ENCODE results near the gene CASP10. TPM values are rescaled to one million over a fixed set of nuclear protein-coding genes. Genes with fewer than 3 reads are reported as not detected.
"Not testable (repeated sequence)": the region's sequence is repeated elsewhere in the genome, so short reads cannot be mapped to it uniquely, and the experiment has no call there.

The CASP10 gene
- total RNA-seq = 11.7 TPM

- peak; percentile 64 for DNase-seq
Observed at GRCh38 chr2:201182650-201183364, at the start of gene CASP10. TSS of gene CASP10 (plus strand) at chr2:201183141. CDS start at chr2:201185778, 2,637 bp downstream.

- no peak for DNase-seq
Observed at GRCh38 chr2:201135386-201135785, 47.6 kb upstream of the CASP10 start.

GRCh38 chr2:201136889-201137321 lies 46.0 kb upstream of the CASP10 start:
- DNase-seq = no peak

- no peak for DNase-seq
Observed at GRCh38 chr2:201137505-201138400, 45.2 kb upstream of the CASP10 start.

- no peak for DNase-seq
Observed at GRCh38 chr2:201138401-201138970, 44.5 kb upstream of the CASP10 start.

GRCh38 chr2:201138986-201139781 lies 43.8 kb upstream of the CASP10 start:
- DNase-seq = not testable (repeated sequence)

GRCh38 chr2:201139836-201140604 lies 42.9 kb upstream of the CASP10 start:
- DNase-seq = no peak

GRCh38 chr2:201144101-201145051 lies 38.6 kb upstream of the CASP10 start:
- no peak for DNase-seq

- DNase-seq = no peak
Observed at GRCh38 chr2:201148434-201148990, 34.4 kb upstream of the CASP10 start.

- DNase-seq = no peak
Observed at GRCh38 chr2:201149064-201149820, 33.7 kb upstream of the CASP10 start.

GRCh38 chr2:201149821-201150165 lies 33.1 kb upstream of the CASP10 start:
- not testable (repeated sequence) for DNase-seq

GRCh38 chr2:201150454-201151020 lies 32.4 kb upstream of the CASP10 start:
- no peak for DNase-seq

- peak; percentile 17 for DNase-seq
Observed at GRCh38 chr2:201151127-201151981, 31.6 kb upstream of the CASP10 start.

- no peak for DNase-seq
Observed at GRCh38 chr2:201152517-201152916, 30.4 kb upstream of the CASP10 start.

GRCh38 chr2:201152999-201153815 lies 29.7 kb upstream of the CASP10 start:
- no peak for DNase-seq

- DNase-seq = no peak
Observed at GRCh38 chr2:201154615-201155399, 28.1 kb upstream of the CASP10 start.
